ENCODE results near the gene FAXDC2. TPM values are rescaled to one million over a fixed set of nuclear protein-coding genes. Genes with fewer than 3 reads are reported as not detected.
A peak's percentile ranks its signal among the peaks of the same experiment; 100 is the strongest.
"Not testable (repeated sequence)": the region's sequence is repeated elsewhere in the genome, so short reads cannot be mapped to it uniquely, and the experiment has no call there.

FAXDC2 gene
- total RNA-seq, 1 donor from 2014 or later = 79.0 TPM

DNA sequence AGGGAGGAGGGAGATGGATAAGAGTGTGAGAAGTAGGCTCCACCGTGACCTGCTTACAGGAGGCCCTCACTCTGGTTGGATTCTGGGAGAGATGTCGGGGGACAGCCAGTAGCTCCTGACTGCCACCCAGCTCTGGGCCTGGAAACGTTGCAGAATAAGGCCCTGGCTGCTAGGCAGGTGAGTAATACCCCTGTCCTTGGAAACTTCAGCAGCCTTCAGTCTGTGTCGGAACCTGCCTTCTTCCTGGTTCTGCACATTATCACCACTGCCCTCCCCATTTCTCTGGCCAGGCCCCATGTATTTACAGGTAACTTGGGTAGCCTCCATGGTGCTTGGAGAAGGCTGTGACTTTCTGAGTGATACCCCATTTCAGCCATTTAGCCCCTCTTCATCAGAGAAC, 26.8 kb downstream of the FAXDC2 start:
- no peak overlapping the region for H3K27ac ChIP-seq
- TF ChIP-seq, protein P1, sequence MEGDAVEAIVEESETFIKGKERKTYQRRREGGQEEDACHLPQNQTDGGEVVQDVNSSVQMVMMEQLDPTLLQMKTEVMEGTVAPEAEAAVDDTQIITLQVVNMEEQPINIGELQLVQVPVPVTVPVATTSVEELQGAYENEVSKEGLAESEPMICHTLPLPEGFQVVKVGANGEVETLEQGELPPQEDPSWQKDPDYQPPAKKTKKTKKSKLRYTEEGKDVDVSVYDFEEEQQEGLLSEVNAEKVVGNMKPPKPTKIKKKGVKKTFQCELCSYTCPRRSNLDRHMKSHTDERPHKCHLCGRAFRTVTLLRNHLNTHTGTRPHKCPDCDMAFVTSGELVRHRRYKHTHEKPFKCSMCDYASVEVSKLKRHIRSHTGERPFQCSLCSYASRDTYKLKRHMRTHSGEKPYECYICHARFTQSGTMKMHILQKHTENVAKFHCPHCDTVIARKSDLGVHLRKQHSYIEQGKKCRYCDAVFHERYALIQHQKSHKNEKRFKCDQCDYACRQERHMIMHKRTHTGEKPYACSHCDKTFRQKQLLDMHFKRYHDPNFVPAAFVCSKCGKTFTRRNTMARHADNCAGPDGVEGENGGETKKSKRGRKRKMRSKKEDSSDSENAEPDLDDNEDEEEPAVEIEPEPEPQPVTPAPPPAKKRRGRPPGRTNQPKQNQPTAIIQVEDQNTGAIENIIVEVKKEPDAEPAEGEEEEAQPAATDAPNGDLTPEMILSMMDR (IDR thresholded peaks at IDR 0.05) = no peak
- no peaks in the 10 kb centered on the region for H3K9me3 ChIP-seq
- no peaks in the 10 kb centered on the region for H3K27me3 ChIP-seq
- DNase-seq (no peak), ATAC-seq (no peak)
- no peaks in the 10 kb centered on the region for H3K4me1 ChIP-seq
- peaks cover 65% of the 10 kb centered on the region for H3K36me3 ChIP-seq
- intact Hi-C loops (cut with DNase I) = no loop called here
- no peak overlapping the region for H3K4me3 ChIP-seq

DNA sequence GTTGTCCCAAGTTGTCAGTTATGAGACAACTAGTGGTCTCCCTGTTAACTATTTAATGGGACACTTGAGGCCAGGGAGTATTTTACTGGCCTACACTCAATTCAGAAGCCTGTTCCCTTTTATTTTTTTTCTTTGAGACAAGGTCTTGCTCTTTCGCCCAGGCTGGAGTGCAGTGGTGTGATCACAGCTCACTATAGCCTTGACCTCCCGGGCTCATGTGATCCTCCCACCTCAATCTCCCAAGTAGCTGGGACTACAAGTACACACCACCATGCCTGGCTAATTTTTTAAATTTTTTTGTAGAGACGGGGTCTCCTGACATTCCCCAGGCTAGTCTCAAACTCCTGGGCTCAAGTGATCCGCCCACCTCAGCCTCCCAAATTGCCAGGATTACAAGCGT, 27.5 kb downstream of the FAXDC2 start:
- intact Hi-C loops (cut with DNase I); ATAC-seq: not testable (repeated sequence)
- H3K36me3 ChIP-seq = peaks cover 70% of the 10 kb centered on the region

DNA sequence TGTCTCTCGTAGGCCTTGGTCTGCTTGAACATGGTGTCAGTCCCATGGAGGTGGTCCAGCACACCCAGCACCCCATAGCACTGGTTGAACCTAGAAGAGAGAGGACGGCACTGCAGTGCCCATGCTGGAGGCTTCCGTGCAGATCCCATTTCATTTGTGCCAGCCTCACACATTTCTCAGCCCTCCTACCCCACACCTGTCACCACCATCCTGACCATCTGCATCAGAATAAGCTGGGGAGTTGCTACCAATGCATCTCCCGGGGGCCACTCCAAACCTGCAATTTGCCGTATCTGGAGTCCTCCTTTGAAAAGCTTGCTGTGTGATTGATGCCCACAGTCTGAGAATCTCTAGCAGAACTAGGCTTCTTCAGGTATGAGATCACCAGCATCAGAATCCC, 30.0 kb downstream of the FAXDC2 start:
- H3K27me3 ChIP-seq = no peaks in the 10 kb centered on the region
- ATAC-seq (peak; percentile 4), DNase-seq (no peak)
- no peaks in the 10 kb centered on the region for H3K4me1 ChIP-seq
- TF ChIP-seq, protein P1 (IDR thresholded peaks at IDR 0.05) = no peak
- H3K36me3 ChIP-seq = peaks cover 95% of the 10 kb centered on the region
- no peak overlapping the region for H3K4me3 ChIP-seq
- intact Hi-C loops (cut with DNase I) = no loop called here
- no peaks in the 10 kb centered on the region for H3K9me3 ChIP-seq
- H3K27ac ChIP-seq = no peak overlapping the region

More for the DNA sequence above, 27.5 kb downstream of the FAXDC2 start:
- not testable (repeated sequence) for DNase-seq, H3K27me3 ChIP-seq, H3K27ac ChIP-seq, H3K9me3 ChIP-seq, H3K4me3 ChIP-seq, H3K4me1 ChIP-seq

DNA sequence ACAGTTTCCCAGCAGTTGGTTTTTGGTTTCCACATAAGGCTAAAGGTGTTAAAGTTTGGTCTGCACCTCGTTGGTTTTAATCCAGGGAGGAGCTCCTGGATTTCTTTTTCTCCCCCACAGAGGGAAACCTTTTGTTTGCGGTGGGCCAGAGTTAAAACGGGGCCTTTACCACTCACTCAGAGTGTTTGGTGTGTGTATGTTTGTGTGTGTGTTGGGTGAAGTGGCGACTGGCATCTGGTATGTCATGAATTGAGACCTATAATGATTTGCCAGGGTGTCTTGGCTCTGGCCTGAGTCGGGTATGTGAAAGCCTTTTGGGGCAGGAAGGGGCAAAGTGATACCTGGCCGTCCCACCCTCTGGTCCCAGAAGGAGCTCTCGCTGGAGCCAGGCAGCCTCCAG, 30.9 kb downstream of the FAXDC2 start:
- Histone ChIP-seq H3K27me3 (no peaks in the 10 kb centered on the region), H3K36me3 (peaks cover 96% of the 10 kb centered on the region), H3K4me3 (no peak overlapping the region), H3K4me1 (no peaks in the 10 kb centered on the region), H3K9me3 (no peaks in the 10 kb centered on the region), H3K27ac (no peak overlapping the region)
- TF ChIP-seq, protein P1 (IDR thresholded peaks at IDR 0.05) = no peak
- ATAC-seq (no peak), DNase-seq (no peak)
- intact Hi-C loops (cut with DNase I) = no loop called here

DNA sequence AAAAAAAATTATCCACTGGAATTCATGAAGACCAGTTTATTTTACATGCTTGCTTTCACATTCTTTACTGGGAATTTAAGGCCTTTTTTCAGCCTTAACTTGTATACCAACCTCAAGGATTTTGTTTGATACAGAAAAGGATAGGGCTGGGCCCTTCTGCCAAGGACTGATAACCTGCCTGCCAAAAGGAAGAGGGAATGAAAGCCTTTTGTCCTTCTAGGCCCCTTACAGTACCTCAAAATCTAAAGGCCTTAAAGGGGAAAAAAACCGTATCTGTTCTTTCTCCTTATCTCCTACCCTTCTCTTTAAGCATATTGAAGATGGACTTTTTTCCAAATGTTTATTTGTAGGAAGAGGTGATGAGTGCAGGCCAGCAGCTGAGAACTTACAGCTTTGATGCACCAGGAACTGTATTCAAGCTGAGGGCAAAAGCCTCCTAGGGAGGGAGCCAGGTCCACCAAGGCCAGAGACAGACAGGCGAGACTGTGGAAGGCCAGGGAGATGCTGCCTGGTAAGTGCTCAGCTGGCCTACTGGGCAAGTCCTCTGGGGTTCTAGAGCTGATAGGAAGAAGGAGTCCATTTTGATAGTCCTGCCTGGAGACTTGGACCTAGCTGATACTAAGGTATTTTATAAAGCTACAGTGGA, 31.8 kb downstream of the FAXDC2 start:
- ATAC-seq (no peak), DNase-seq (no peak)
- Histone ChIP-seq H3K27ac (peak overlapping the region; percentile 7), H3K4me1 (no peaks in the 10 kb centered on the region), H3K27me3 (no peaks in the 10 kb centered on the region), H3K4me3 (no peak overlapping the region), H3K9me3 (no peaks in the 10 kb centered on the region), H3K36me3 (peaks cover 96% of the 10 kb centered on the region)
- TF ChIP-seq, protein P1 (IDR thresholded peaks at IDR 0.05) = no peak
- intact Hi-C loops (cut with DNase I) = no loop called here

DNA sequence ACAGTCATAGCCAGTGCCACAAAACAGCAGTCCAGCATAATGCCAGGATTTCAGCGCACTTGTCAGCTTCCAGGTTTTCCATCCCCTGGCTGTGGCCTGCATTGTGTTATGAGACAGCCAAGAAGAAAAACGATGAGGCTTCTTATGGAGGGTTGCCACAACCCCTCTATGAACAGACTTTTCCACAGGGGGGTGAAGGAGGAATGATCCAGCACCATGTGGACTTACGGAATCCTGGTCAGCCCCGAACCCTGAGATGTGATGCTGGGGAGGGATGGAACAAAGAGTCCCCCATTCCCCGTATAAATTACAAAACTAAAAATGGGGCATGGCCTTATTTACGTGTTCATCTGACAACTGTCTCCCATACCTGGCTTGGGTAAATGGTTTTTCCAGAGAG, 32.6 kb downstream of the FAXDC2 start:
- no peak overlapping the region for H3K27ac ChIP-seq
- H3K4me3 ChIP-seq = no peak overlapping the region
- H3K27me3 ChIP-seq = no peaks in the 10 kb centered on the region
- H3K9me3 ChIP-seq = no peaks in the 10 kb centered on the region
- H3K36me3 ChIP-seq = peaks cover 96% of the 10 kb centered on the region
- H3K4me1 ChIP-seq = no peaks in the 10 kb centered on the region
- intact Hi-C loops (cut with DNase I) = no loop called here
- DNase-seq (no peak), ATAC-seq (no peak)
- TF ChIP-seq, protein P1 (IDR thresholded peaks at IDR 0.05) = no peak

Data from upper lobe of right lung (tissue), 1 donor.